HFF-Myc (cell line): ENCODE results near the gene PRODH2.
"Not testable (repeated sequence)": the region's sequence is repeated elsewhere in the genome, so short reads cannot be mapped to it uniquely, and the experiment has no call there.

ENCODE experiments used
- DNase-seq: peaks from one replicate; pipeline ENCODE4 v3.0.0-alpha.2; 2011; ENCODE audit warnings: low read depth; ENCODE audit errors: extremely low read depth
- H3K4me3 ChIP-seq: replicated peaks from 2 replicates; pipeline ENCODE4 v1.5.1; 2011; ENCODE audit warnings: low read depth, mild to moderate bottlenecking, control low read depth, low read length
- CTCF ChIP-seq: IDR thresholded peaks from 2 replicates; pipeline ENCODE4 v1.5.1; 2012; ENCODE audit warnings: mild to moderate bottlenecking, low read depth, low read length, control low read depth; ENCODE audit errors: missing control alignments

The PRODH2 gene

DNA sequence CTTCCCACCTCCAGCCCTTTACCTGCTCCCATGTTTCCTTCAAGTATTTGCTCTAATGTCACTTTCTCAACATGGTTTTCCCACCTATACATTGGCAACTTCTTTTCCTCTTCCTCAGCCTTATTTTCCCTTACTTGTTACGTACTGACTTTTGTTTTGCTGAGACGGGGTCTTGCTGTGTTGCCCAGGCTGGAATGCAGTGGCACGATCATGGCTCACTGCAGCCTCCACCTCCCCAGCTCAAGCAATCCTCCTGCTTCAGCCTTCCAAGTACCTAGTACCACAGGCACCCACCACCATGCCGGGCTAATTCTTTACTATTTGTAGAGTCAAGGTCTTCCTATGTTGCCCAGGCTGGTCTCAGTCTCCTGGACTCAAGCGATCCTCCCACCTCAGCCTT is 5.0 kb downstream of the PRODH2 start:
- no peak overlapping the region for H3K4me3 ChIP-seq
- DNase-seq, result no peak
- TF ChIP-seq CTCF, result no peak

DNA sequence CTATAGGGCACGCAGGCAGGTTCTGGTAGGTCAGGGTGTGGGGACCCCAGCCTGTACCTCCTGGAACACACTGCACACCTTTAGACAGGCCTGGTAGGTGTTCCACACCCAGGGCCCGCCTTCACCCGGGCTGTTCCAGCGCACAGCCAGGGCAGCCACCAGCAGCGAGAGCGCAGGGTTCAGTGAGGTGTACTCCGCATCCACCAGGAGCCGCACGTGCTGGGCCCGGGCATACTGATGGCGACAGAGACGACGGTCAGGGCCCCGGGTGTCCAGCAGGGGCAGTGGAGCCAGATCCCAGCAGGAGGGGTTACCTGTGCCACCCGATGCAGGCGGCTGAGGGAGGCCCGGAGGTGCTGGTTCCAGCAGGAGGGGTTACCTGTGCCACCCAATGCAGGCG is 6.0 kb downstream of the PRODH2 start:
- no peak overlapping the region for H3K4me3 ChIP-seq
- no peak for DNase-seq
- TF ChIP-seq CTCF, result no peak

GRCh38 chr19:35805526-35806102 is 7.0 kb downstream of the PRODH2 start:
- no peak for DNase-seq
- H3K4me3 ChIP-seq, result no peak overlapping the region
- TF ChIP-seq CTCF, result no peak

- no peak overlapping the region for H3K4me3 ChIP-seq
- no peak for DNase-seq
- TF ChIP-seq CTCF, result no peak
These were observed 10.8 kb downstream of the PRODH2 start for GRCh38 chr19:35801828-35802227.

DNA sequence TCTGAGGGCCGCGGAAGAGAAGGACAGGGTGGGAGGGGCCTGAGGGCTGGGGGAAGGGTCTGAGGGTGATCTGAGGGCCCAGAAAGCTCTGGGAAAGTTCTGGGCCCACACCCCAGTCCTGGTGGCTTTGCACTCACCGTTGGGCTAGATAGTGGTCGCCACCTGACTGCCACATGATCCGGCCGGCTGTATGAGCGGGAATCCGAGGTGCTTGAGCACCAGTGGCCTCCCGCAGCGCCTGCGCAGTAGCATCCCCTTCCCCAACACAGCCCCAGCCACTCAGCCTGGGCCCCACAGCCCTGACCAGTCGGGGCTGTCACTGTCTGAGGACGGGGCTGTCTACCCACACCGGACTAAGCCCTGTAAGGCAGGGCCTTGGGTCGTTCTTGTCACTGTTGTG is 15.0 kb downstream of the PRODH2 start:
- no peak overlapping the region for H3K4me3 ChIP-seq
- TF ChIP-seq CTCF, result no peak
- DNase-seq, result no peak

GRCh38 chr19:35796645-35797542 is 15.8 kb downstream of the PRODH2 start:
- TF ChIP-seq CTCF, result no peak
- H3K4me3 ChIP-seq, result no peak overlapping the region
- DNase-seq, result no peak

DNA sequence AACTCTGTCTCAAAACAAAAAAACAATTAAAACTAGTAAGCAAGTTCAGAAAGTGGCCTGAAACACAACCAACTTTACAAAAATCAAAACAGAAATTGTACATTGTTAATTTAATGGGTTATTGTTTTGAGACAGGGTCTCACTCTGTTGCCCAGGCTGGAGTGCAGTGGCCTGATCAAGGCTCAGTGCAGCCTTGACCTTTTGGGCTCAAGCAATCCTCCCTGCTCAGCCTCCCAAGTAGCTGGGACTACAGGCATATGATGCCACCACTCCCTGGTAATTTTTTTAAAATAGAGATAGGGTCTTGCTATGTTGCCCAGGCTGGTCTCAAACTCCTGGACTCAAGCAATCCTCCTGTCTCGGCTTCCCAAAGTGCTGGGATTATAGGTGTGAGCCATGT is 17.1 kb downstream of the PRODH2 start:
- not testable (repeated sequence) for H3K4me3 ChIP-seq, DNase-seq
